HG02840 (cell line): ENCODE data around the gene C9orf50.

ENCODE experiments used
- ATAC-seq: cut with Tn5 transposase; IDR thresholded peaks from one replicate; pipeline ENCODE4 v1.9.1; 2021; ENCODE audit warnings: mild to moderate bottlenecking, moderate library complexity, moderate number of reproducible peaks; ENCODE audit not compliant: unreplicated experiment, low FRiP score

Gene C9orf50

GRCh38 chr9:129574911-129575585, 45.9 kb downstream of the C9orf50 start:
- ATAC-seq = no peak

GRCh38 chr9:129573977-129574376, 46.9 kb downstream of the C9orf50 start:
- ATAC-seq = no peak

- ATAC-seq = no peak
These were observed 48.4 kb downstream of the C9orf50 start for GRCh38 chr9:129572517-129572916.

GRCh38 chr9:129572052-129572425, 48.9 kb downstream of the C9orf50 start:
- no peak for ATAC-seq

- ATAC-seq = no peak
These were observed 49.4 kb downstream of the C9orf50 start for GRCh38 chr9:129571298-129572051.

GRCh38 chr9:129570450-129571297, 50.2 kb downstream of the C9orf50 start:
- no peak for ATAC-seq

- ATAC-seq = no peak
These were observed 51.1 kb downstream of the C9orf50 start for GRCh38 chr9:129569502-129570449.

- ATAC-seq = no peak
These were observed 52.1 kb downstream of the C9orf50 start for GRCh38 chr9:129568560-129569501.

- no peak for ATAC-seq
These were observed 52.9 kb downstream of the C9orf50 start for GRCh38 chr9:129567842-129568559.

- ATAC-seq = no peak
These were observed 53.6 kb downstream of the C9orf50 start for GRCh38 chr9:129567329-129567728.

- ATAC-seq = no peak
These were observed 54.2 kb downstream of the C9orf50 start for GRCh38 chr9:129566563-129567266.

- ATAC-seq = no peak
These were observed 58.0 kb downstream of the C9orf50 start for GRCh38 chr9:129562917-129563316.

- no peak for ATAC-seq
These were observed 58.4 kb downstream of the C9orf50 start for GRCh38 chr9:129562514-129562913.
